ENCODE results near the gene C19orf44. TPM values are rescaled to one million over a fixed set of nuclear protein-coding genes. Genes with fewer than 3 reads are reported as not detected.

C19orf44 gene
- polyA plus RNA-seq, 1 donor (not counting 4 experiments of a cell fraction or from before 2014, with no cell fraction given): 2.7 TPM

GRCh38 chr19:16527334-16527935 lies 31.2 kb downstream of the C19orf44 start:
- H3K79me2 ChIP-seq (ENCODE audit: control insufficient read depth, insufficient read depth, low read length): peaks cover 7% of the 10 kb centered on the region

GRCh38 chr19:16527971-16528521 lies 31.9 kb downstream of the C19orf44 start:
- Histone ChIP-seq H3K79me2 (ENCODE audit: control insufficient read depth, insufficient read depth, low read length) (peaks cover 7% of the 10 kb centered on the region), H4K20me1 (ENCODE audit: control insufficient read depth, extremely low read depth, insufficient read depth, low read length) (no peaks in the 10 kb centered on the region), H3K27ac (ENCODE audit: control insufficient read depth, insufficient read depth, low read length) (no peak overlapping the region), H3K36me3 (ENCODE audit: control insufficient read depth in 2 of 2, extremely low read depth in 1 of 2, insufficient read depth in 2 of 2, low read length in 2 of 2) (peaks cover 59% of the 10 kb centered on the region in 2 experiments), H3K9ac (ENCODE audit: control insufficient read depth, extremely low read depth, insufficient read depth, low read length) (no peak overlapping the region), H3K9me3 (ENCODE audit: control insufficient read depth, low read depth, low read length) (no peaks in the 10 kb centered on the region), H2AFZ (ENCODE audit: control insufficient read depth, low read length) (no peak overlapping the region), H3K4me3 (ENCODE audit: control insufficient read depth in 2 of 3, extremely low read depth in 1 of 3, insufficient read depth in 2 of 3, low read depth in 1 of 3, low read length in 3 of 3) (no peak overlapping the region), H3K27me3 (ENCODE audit: control insufficient read depth, extremely low read depth, insufficient read depth, low read length) (no peaks in the 10 kb centered on the region), H3K4me2 (ENCODE audit: control insufficient read depth, extremely low read depth, insufficient read depth, low read depth, low read length) (no peak overlapping the region), H3K4me1 (ENCODE audit: control insufficient read depth, extremely low read depth, insufficient read depth, low read length) (no peaks in the 10 kb centered on the region), H3K9me1 (ENCODE audit: control insufficient read depth, extremely low read depth, insufficient read depth, low read length) (no peaks in the 10 kb centered on the region)
- dilution Hi-C loops (cut with MboI; ENCODE audit: extremely low pct_ligation_motif_present, low sequenced_read_pairs): no loop called here
- FAIRE-seq (no peak), DNase-seq (ENCODE audit: low read depth, low spot score) (no peak)
- peak; percentile 38 to 71 (median 45) for TF ChIP-seq CTCF (optimal IDR thresholded peaks at IDR 0.05 in 1 of 3, IDR thresholded peaks at IDR 0.05 in 1 of 3, conservative IDR thresholded peaks at IDR 0.05 in 1 of 3; ENCODE audit: extremely low read depth in 1 of 3, insufficient read depth in 2 of 3, low read length in 3 of 3)
- no peak for TF ChIP-seq EZH2 (IDR thresholded peaks at IDR 0.05; ENCODE audit: low read length)

More at GRCh38 chr19:16527334-16527935, 31.2 kb downstream of the C19orf44 start:
- no peak for DNase-seq (ENCODE audit: low read depth, low spot score)
- Histone ChIP-seq H3K9me3 (ENCODE audit: control insufficient read depth, low read depth, low read length) (no peaks in the 10 kb centered on the region), H3K9ac (ENCODE audit: control insufficient read depth, extremely low read depth, insufficient read depth, low read length) (no peak overlapping the region), H4K20me1 (ENCODE audit: control insufficient read depth, extremely low read depth, insufficient read depth, low read length) (no peaks in the 10 kb centered on the region), H3K9me1 (ENCODE audit: control insufficient read depth, extremely low read depth, insufficient read depth, low read length) (no peaks in the 10 kb centered on the region), H3K27me3 (ENCODE audit: control insufficient read depth, extremely low read depth, insufficient read depth, low read length) (no peaks in the 10 kb centered on the region), H3K4me2 (ENCODE audit: control insufficient read depth, extremely low read depth, insufficient read depth, low read depth, low read length) (no peak overlapping the region), H3K27ac (ENCODE audit: control insufficient read depth, insufficient read depth, low read length) (no peak overlapping the region), H3K36me3 (ENCODE audit: control insufficient read depth in 2 of 2, extremely low read depth in 1 of 2, insufficient read depth in 2 of 2, low read length in 2 of 2) (peaks cover 59 to 61% of the 10 kb centered on the region in 2 experiments), H3K4me3 (ENCODE audit: control insufficient read depth in 2 of 3, extremely low read depth in 1 of 3, insufficient read depth in 2 of 3, low read depth in 1 of 3, low read length in 3 of 3) (no peak overlapping the region), H3K4me1 (ENCODE audit: control insufficient read depth, extremely low read depth, insufficient read depth, low read length) (no peaks in the 10 kb centered on the region), H2AFZ (ENCODE audit: control insufficient read depth, low read length) (no peak overlapping the region)
- dilution Hi-C loops (cut with MboI; ENCODE audit: extremely low pct_ligation_motif_present, low sequenced_read_pairs): no loop called here
- TF ChIP-seq EZH2 (IDR thresholded peaks at IDR 0.05; ENCODE audit: low read length): no peak
- TF ChIP-seq CTCF (optimal IDR thresholded peaks at IDR 0.05 in 1 of 3, IDR thresholded peaks at IDR 0.05 in 1 of 3, conservative IDR thresholded peaks at IDR 0.05 in 1 of 3; ENCODE audit: extremely low read depth in 1 of 3, insufficient read depth in 2 of 3, low read length in 3 of 3): no peak
- no peak for FAIRE-seq
